Measurements from ENCODE around the gene CSF1R.
A peak's percentile ranks its signal among the peaks of the same experiment; 100 is the strongest.

The CSF1R gene

DNA sequence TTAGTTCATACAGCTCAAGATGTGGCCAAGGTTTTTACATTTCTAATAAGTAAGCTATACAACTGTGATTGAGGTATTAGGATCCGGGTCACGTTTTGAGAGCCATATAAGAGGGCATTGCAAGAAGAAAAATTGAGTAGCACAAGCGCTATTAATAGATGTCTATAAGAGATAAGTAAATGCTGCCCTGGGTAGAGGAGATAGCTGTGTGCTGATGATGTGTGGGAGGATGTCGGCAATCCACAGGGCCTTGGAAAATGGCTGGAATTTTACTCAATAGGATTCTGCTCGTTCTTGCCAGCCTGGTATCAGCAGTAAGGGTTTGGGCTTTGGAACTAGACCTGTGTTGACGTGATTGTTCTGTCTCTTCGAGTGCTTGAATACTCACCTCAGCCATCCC, 41.6 kb downstream of the CSF1R start:
- no peak for DNase-seq (ENCODE audit: extremely low read depth, low read depth)

DNA sequence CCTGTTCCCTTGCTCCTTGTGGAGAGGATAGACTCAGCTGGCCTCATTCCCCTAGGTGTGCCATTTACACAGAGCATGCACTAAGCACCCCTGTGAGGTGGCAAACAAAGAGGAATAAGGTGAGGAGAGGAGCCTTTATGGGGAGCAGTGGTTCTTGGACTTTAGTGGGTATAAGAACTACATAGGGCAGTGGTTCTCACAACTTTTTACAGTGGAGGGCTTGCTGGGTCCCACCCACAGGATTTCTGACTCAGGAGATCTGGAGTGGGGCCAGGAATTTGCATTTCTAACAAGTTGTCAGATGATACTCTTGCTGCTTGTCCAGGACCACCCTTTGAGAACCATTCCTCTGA, 42.0 kb downstream of the CSF1R start:
- no peak for DNase-seq (ENCODE audit: extremely low read depth, low read depth)

More for the DNA sequence above, 41.6 kb downstream of the CSF1R start:
- TF ChIP-seq, protein P1, sequence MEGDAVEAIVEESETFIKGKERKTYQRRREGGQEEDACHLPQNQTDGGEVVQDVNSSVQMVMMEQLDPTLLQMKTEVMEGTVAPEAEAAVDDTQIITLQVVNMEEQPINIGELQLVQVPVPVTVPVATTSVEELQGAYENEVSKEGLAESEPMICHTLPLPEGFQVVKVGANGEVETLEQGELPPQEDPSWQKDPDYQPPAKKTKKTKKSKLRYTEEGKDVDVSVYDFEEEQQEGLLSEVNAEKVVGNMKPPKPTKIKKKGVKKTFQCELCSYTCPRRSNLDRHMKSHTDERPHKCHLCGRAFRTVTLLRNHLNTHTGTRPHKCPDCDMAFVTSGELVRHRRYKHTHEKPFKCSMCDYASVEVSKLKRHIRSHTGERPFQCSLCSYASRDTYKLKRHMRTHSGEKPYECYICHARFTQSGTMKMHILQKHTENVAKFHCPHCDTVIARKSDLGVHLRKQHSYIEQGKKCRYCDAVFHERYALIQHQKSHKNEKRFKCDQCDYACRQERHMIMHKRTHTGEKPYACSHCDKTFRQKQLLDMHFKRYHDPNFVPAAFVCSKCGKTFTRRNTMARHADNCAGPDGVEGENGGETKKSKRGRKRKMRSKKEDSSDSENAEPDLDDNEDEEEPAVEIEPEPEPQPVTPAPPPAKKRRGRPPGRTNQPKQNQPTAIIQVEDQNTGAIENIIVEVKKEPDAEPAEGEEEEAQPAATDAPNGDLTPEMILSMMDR (IDR thresholded peaks at IDR 0.05; ENCODE audit: low read depth, low read length): no peak

DNA sequence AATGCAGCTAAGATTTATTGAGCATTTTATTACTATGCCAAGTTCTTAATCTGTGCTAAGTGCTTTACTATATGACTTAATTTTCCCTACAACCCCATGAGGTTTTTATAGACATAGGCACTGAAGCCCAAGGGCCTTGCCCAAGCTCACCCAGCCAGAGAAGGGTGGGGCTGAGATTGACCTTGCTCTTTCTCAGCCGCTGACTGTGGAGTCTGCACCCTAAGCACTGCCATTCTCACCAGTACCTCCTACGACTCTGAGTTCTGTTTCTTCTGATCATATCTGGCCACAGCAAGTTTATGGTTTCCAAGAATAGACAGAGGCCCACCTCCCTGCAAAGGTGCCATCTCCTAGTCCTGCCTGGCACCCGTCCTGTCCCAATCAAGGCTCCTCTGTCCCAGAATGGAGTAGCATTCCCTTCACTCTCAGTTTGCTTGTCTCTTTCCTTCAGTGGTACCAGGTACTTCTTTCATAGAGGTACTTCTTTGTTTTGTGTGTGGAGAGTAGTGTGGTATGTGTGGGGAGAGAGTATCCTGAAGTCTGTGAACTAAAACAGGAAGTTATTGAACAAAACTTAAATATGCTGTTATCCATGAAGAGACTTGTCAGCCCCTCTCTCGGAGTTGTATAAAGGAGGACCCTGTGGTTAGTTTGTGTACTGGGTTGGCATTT, 42.6 kb downstream of the CSF1R start:
- DNase-seq (ENCODE audit: extremely low read depth, low read depth): no peak
- TF ChIP-seq, protein P1 (IDR thresholded peaks at IDR 0.05; ENCODE audit: low read depth, low read length): no peak

More for the DNA sequence above, 42.0 kb downstream of the CSF1R start:
- TF ChIP-seq, protein P1 (IDR thresholded peaks at IDR 0.05; ENCODE audit: low read depth, low read length): no peak

DNA sequence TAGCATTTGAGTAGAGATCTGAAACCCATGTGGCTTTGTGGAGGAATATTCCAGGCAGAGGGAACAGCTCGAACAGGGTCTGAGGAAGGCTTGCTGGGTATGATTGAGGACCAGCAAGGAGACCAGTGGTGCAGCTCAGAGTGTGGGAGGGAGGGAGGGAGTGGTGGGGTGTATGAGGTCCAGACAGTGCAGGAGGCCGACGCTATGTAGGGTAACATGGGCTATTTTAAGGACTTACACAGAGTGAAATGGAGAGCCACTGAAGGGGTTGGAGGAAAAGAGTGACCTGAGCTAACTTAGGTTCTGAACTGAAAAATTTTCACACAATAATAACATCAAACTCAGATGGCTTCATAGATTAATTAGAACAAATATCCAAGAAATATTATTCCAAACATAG, 43.9 kb downstream of the CSF1R start:
- TF ChIP-seq, protein P1 (IDR thresholded peaks at IDR 0.05; ENCODE audit: low read depth, low read length): no peak
- no peak for DNase-seq (ENCODE audit: extremely low read depth, low read depth)

DNA sequence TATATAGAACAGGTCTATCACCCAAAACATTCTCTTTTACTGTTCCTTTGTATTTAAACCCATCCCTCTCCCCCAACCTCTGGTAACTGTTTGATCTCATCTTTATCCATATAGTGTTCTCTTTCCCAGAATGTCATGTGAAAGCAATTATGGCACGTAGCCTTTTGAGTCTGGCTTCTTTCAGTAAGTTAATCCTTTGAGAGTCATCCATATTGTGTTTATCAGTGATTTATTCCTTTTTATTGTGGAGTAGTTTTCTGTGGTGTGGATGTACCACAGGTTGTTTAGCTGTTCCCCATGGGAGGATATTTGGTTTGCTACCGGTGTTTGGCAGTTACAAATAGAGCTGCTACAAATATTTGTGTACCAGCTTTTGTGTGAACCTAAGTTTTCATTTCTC, 47.8 kb downstream of the CSF1R start:
- TF ChIP-seq, protein P1 (IDR thresholded peaks at IDR 0.05; ENCODE audit: low read depth, low read length): no peak
- no peak for DNase-seq (ENCODE audit: extremely low read depth, low read depth)

DNA sequence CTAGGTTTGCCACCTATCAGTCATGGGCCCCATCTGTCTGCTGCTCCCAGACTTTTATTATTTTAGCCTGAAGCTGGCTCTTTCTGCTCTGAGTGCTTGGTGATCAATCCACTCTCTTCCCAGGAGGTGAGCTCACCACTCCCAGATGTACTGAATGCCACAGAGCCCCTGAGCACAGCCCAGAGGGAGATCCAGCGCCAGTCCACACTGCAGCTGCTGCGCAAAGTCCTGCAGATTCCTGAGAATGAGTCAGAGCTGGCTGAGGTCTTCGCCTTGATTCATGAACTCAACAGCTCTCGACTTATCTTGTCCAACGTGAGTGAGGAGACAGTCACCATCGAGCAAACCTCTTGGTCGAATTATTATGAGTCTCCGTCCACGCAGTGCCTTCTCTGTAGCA, 49.8 kb downstream of the CSF1R start:
- DNase-seq (ENCODE audit: extremely low read depth, low read depth): peak; percentile 64
- TF ChIP-seq, protein P1 (IDR thresholded peaks at IDR 0.05; ENCODE audit: low read depth, low read length): no peak

DNA sequence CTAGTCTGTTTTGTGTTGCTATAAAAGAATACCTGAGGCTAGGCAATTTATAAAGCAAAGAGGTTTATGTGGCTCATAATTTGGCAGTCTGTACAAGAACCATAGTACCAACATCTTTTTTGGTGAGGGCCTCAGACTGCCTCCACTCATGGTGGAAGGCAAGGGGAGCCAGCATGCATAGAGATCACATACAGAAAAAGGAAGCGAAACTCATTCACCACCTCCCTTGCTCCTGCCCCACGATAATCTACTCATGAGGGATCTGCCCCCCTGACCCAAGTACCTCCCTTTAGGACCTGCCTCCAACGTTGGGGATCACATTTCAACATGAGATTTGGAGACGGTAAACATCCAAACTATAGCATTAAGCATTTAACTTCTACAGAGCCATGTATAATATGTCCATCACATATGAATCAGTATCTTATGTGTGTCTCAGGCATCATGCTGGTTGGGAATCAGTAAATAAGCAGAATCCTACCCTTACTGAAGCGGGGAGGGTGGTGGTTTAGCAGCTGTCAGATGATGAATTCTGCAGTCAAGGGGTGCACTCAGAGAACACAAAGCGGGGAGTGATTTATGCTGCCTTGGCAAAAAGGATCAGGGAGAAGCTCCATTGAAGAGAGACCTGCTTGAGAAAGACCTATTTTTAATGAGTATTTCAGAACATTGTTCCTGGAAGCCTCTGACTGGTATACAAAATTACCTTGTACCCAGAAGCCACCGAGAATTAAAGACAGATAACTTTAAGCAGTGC, 51.0 kb downstream of the CSF1R start:
- DNase-seq (ENCODE audit: extremely low read depth, low read depth): no peak
- TF ChIP-seq, protein P1 (IDR thresholded peaks at IDR 0.05; ENCODE audit: low read depth, low read length): no peak
